Esophagus muscularis mucosa (tissue), 4 donors: ENCODE measurements around the gene TP53BP1. TPM values are rescaled to one million over a fixed set of nuclear protein-coding genes. Genes with fewer than 3 reads are reported as not detected.

Experiments
- DNase-seq: peaks from one replicate; pipeline ENCODE4 v3.0.0-alpha.2; 2017; ENCODE audit errors: extremely low spot score
- H3K27ac ChIP-seq, 4 donors: fragments of 200-600 bp; sonication (generic); replicated peaks in 1 of 4; 1 replicate in 3 of 4; 2 replicates in 1 of 4; pipeline ENCODE4 v1.5.1; 2016 to 2019; ENCODE audit warnings: mild to moderate bottlenecking in 1 of 4
- H3K27me3 ChIP-seq, 4 donors: fragments of 200-600 bp; sonication (generic); one replicate each; pipeline versions ENCODE4 v1.5.1 to v1.6.0; 2016 to 2019
- H3K36me3 ChIP-seq, 4 donors: fragments of 200-600 bp; sonication (generic); one replicate each; pipeline ENCODE4 v1.5.1; 2016 to 2019
- H3K4me1 ChIP-seq, 4 donors: fragments of 200-600 bp; sonication (generic); one replicate each; pipeline ENCODE4 v1.5.1; 2016 to 2019
- H3K4me3 ChIP-seq, 4 donors: fragments of 200-600 bp; sonication (generic); 1 replicate in 2 of 4; 2 replicates in 2 of 4; pipeline ENCODE4 v1.5.1; 2016 to 2019; ENCODE audit warnings: mild to moderate bottlenecking in 4 of 4, moderate library complexity in 1 of 4
- H3K9me3 ChIP-seq, 4 donors: fragments of 200-600 bp; sonication (generic); 1 replicate in 3 of 4; 2 replicates in 1 of 4; pipeline ENCODE4 v1.5.1; 2016 to 2019
- CTCF ChIP-seq, 3 experiments: fragments of 200-600 bp in 2 of 3; fragments of 450-650 bp in 1 of 3; sonication (generic) in 2 of 3; IDR thresholded peaks; one replicate each; pipeline ENCODE4 v1.5.1; 2017 to 2019; ENCODE audit warnings: antibody characterized with exemption in 3 of 3, mild to moderate bottlenecking in 2 of 3, moderate library complexity in 1 of 3
- EP300 ChIP-seq: sonication (generic); formaldehyde crosslinking; IDR thresholded peaks from one replicate; pipeline ENCODE4 v1.6.1; 2017; ENCODE audit warnings: antibody characterized with exemption
- POLR2A ChIP-seq: fragments of 450-650 bp; IDR thresholded peaks from one replicate; pipeline ENCODE4 v1.6.1; 2017; ENCODE audit warnings: antibody characterized with exemption, moderate library complexity, mild to moderate bottlenecking, low read depth
- POLR2AphosphoS5 ChIP-seq, 2 donors: sonication (generic); formaldehyde crosslinking; IDR thresholded peaks; one replicate each; pipeline ENCODE4 v1.6.1; 2017; ENCODE audit warnings: antibody characterized with exemption in 2 of 2
- WGBS: methylation state at CpG from one replicate; pipeline ENCODE4 v1.1.5; 2018; 5-methylcytosine and 5-hydroxymethylcytosine counted together
- intact Hi-C: fragments of 100-400 bp; cut with DNase I; formaldehyde crosslinking; loops from one replicate; pipeline ENCODE4 v1.15.1; 2023
- total RNA-seq, 4 donors: library from RNA; depleted of rRNA; stranded (reverse); fragments of >200 nt; gene quantifications; one replicate each; pipeline versions ENCODE4 v1.1.0 to v1.2.1, GENCODE V29; 2016

The TP53BP1 gene
- total RNA-seq, 4 donors from 2014 or later = 24.7 to 29.9 (median 27.0) TPM

GRCh38 chr15:43524254-43524845 is 31.4 kb upstream of the TP53BP1 start:
- Histone ChIP-seq H3K36me3 (peaks cover 23 to 89% (median 67%) of the 10 kb centered on the region in 4 donors), H3K9me3 (no peaks in the 10 kb centered on the region), H3K4me1 (peaks cover 0 to 2% (median under 1%) of the 10 kb centered on the region in 4 donors), H3K27me3 (no peaks in the 10 kb centered on the region), H3K4me3 (no peak overlapping the region), H3K27ac (no peak overlapping the region)
- intact Hi-C loops = no loop called here
- no peak for DNase-seq
- TF ChIP-seq CTCF (IDR thresholded peaks at IDR 0.05) (no peak), EP300 (no peak), POLR2A (no peak), POLR2AphosphoS5 (IDR thresholded peaks at IDR 0.05) (no peak)
- WGBS = 89% methylated on average over 4 of the region's 4 CpGs

- 96% methylated on average over 4 of the region's 7 CpGs for WGBS
- H3K27me3 ChIP-seq = no peaks in the 10 kb centered on the region
- intact Hi-C loops = no loop called here
- peaks cover 2 to 9% (median 7%) of the 10 kb centered on the region in 4 donors for H3K4me1 ChIP-seq
- DNase-seq = no peak
- H3K4me3 ChIP-seq = no peak overlapping the region
- H3K27ac ChIP-seq = no peak overlapping the region
- TF ChIP-seq POLR2AphosphoS5 (IDR thresholded peaks at IDR 0.05) = no peak
- H3K36me3 ChIP-seq = peaks cover 23 to 87% (median 67%) of the 10 kb centered on the region in 4 donors
- no peaks in the 10 kb centered on the region for H3K9me3 ChIP-seq
Measured at GRCh38 chr15:43523646-43524045, 30.7 kb upstream of the TP53BP1 start.

- H3K36me3 ChIP-seq = peaks cover 23 to 73% (median 60%) of the 10 kb centered on the region in 4 donors
- TF ChIP-seq POLR2A (no peak), POLR2AphosphoS5 (IDR thresholded peaks at IDR 0.05) (no peak), CTCF (IDR thresholded peaks at IDR 0.05) (no peak), EP300 (no peak)
- H3K27me3 ChIP-seq = no peaks in the 10 kb centered on the region
- H3K9me3 ChIP-seq = no peaks in the 10 kb centered on the region
- intact Hi-C loops = no loop called here
- WGBS = 90% methylated on average over 9 of the region's 9 CpGs
- no peak overlapping the region for H3K27ac ChIP-seq
- peaks cover 6 to 21% (median 21%) of the 10 kb centered on the region in 4 donors for H3K4me1 ChIP-seq
- DNase-seq = no peak
- no peak overlapping the region for H3K4me3 ChIP-seq
Measured at GRCh38 chr15:43522247-43522646, 29.3 kb upstream of the TP53BP1 start.

GRCh38 chr15:43521419-43521818 is 28.5 kb upstream of the TP53BP1 start:
- intact Hi-C loops = no loop called here
- Histone ChIP-seq H3K27ac (no peak overlapping the region), H3K36me3 (peaks cover 23 to 64% (median 56%) of the 10 kb centered on the region in 4 donors), H3K9me3 (no peaks in the 10 kb centered on the region), H3K4me1 (peaks cover 13 to 30% (median 29%) of the 10 kb centered on the region in 4 donors), H3K27me3 (no peaks in the 10 kb centered on the region), H3K4me3 (no peak overlapping the region)
- DNase-seq = no peak
- TF ChIP-seq POLR2A = no peak
- no peak for TF ChIP-seq EP300
- TF ChIP-seq POLR2AphosphoS5 (IDR thresholded peaks at IDR 0.05) = no peak
- no peak for TF ChIP-seq CTCF (IDR thresholded peaks at IDR 0.05)
- 97% methylated on average over 11 of the region's 11 CpGs for WGBS

GRCh38 chr15:43520138-43520537 is 27.2 kb upstream of the TP53BP1 start:
- TF ChIP-seq POLR2A = no peak
- TF ChIP-seq CTCF (IDR thresholded peaks at IDR 0.05) = no peak
- TF ChIP-seq EP300 = no peak
- TF ChIP-seq POLR2AphosphoS5 (IDR thresholded peaks at IDR 0.05) = no peak
- peaks cover 23 to 51% (median 46%) of the 10 kb centered on the region in 4 donors for H3K36me3 ChIP-seq
- WGBS = 97% methylated on average over 2 of the region's 2 CpGs
- no peak for DNase-seq
- peaks cover 25 to 42% (median 40%) of the 10 kb centered on the region in 4 donors for H3K4me1 ChIP-seq
- H3K27me3 ChIP-seq = no peaks in the 10 kb centered on the region
- no peak overlapping the region for H3K27ac ChIP-seq
- H3K4me3 ChIP-seq = no peak overlapping the region
- intact Hi-C loops = no loop called here
- H3K9me3 ChIP-seq = no peaks in the 10 kb centered on the region
